Neural cell (in vitro differentiated cells): ENCODE data around the gene ERP44.

ENCODE experiments used
- EZH2 ChIP-seq: fragments of 200-600, 300-800 bp; shearing (Covaris generic), sonication (generic); IDR thresholded peaks from 2 replicates; pipeline ENCODE4 v1.6.1; 2014; ENCODE audit warnings: antibody characterized with exemption, low read length, borderline replicate concordance, mild to moderate bottlenecking; ENCODE audit not compliant: insufficient read depth, poor library complexity, severe bottlenecking
- MXI1 ChIP-seq: fragments of 450-650 bp; conservative IDR thresholded peaks from 2 replicates; pipeline ENCODE4 v1.6.1; 2014; ENCODE audit warnings: antibody characterized with exemption, mild to moderate bottlenecking; ENCODE audit not compliant: poor library complexity, severe bottlenecking
- POLR2AphosphoS5 ChIP-seq: IDR thresholded peaks from 2 replicates; pipeline ENCODE4 v1.6.1; 2012
- SMC3 ChIP-seq: fragments of 450-650 bp; conservative IDR thresholded peaks from 2 replicates; pipeline ENCODE4 v1.6.1; 2014; ENCODE audit warnings: antibody characterized with exemption, mild to moderate bottlenecking, moderate library complexity; ENCODE audit not compliant: poor library complexity
- TAF1 ChIP-seq: IDR thresholded peaks from 2 replicates; pipeline ENCODE4 v1.6.1; 2012; ENCODE audit warnings: low read depth
- TF ChIP-seq, protein P1 (sequence below): fragments of 450-650 bp; IDR thresholded peaks from 2 replicates; pipeline ENCODE4 v1.5.1; 2014; ENCODE audit warnings: antibody characterized with exemption, mild to moderate bottlenecking, moderate library complexity; ENCODE audit not compliant: poor library complexity, severe bottlenecking
- TF ChIP-seq, protein P2 (sequence below): IDR thresholded peaks from 2 replicates; pipeline ENCODE4 v1.6.1; 2012; ENCODE audit warnings: borderline replicate concordance

DNA sequence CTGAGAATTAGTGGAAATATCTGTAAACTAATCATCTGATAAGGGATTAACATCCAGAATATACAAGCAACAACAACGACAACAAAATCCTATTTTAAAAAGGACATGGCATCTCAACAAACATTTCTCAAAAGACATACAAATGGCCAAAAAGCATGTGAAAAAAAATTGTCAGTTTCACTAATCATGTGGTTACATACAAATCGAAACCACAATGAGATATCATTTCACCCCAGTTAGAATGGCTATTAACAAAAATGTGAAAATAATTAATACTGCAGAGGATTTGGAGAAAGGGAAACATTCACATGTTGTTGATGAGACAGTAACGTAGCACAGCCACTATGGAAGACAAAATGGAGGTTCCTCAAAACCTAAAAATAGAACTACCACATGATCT lies 69.5 kb downstream of the ERP44 start:
- TF ChIP-seq MXI1 (no peak), SMC3 (no peak), POLR2AphosphoS5 (no peak), TAF1 (no peak), EZH2 (no peak)
- TF ChIP-seq, protein P1, sequence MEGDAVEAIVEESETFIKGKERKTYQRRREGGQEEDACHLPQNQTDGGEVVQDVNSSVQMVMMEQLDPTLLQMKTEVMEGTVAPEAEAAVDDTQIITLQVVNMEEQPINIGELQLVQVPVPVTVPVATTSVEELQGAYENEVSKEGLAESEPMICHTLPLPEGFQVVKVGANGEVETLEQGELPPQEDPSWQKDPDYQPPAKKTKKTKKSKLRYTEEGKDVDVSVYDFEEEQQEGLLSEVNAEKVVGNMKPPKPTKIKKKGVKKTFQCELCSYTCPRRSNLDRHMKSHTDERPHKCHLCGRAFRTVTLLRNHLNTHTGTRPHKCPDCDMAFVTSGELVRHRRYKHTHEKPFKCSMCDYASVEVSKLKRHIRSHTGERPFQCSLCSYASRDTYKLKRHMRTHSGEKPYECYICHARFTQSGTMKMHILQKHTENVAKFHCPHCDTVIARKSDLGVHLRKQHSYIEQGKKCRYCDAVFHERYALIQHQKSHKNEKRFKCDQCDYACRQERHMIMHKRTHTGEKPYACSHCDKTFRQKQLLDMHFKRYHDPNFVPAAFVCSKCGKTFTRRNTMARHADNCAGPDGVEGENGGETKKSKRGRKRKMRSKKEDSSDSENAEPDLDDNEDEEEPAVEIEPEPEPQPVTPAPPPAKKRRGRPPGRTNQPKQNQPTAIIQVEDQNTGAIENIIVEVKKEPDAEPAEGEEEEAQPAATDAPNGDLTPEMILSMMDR: no peak
- TF ChIP-seq, protein P2, sequence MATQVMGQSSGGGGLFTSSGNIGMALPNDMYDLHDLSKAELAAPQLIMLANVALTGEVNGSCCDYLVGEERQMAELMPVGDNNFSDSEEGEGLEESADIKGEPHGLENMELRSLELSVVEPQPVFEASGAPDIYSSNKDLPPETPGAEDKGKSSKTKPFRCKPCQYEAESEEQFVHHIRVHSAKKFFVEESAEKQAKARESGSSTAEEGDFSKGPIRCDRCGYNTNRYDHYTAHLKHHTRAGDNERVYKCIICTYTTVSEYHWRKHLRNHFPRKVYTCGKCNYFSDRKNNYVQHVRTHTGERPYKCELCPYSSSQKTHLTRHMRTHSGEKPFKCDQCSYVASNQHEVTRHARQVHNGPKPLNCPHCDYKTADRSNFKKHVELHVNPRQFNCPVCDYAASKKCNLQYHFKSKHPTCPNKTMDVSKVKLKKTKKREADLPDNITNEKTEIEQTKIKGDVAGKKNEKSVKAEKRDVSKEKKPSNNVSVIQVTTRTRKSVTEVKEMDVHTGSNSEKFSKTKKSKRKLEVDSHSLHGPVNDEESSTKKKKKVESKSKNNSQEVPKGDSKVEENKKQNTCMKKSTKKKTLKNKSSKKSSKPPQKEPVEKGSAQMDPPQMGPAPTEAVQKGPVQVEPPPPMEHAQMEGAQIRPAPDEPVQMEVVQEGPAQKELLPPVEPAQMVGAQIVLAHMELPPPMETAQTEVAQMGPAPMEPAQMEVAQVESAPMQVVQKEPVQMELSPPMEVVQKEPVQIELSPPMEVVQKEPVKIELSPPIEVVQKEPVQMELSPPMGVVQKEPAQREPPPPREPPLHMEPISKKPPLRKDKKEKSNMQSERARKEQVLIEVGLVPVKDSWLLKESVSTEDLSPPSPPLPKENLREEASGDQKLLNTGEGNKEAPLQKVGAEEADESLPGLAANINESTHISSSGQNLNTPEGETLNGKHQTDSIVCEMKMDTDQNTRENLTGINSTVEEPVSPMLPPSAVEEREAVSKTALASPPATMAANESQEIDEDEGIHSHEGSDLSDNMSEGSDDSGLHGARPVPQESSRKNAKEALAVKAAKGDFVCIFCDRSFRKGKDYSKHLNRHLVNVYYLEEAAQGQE: no peak
